Fibroblast of gingiva (primary cell): ENCODE data around the gene CAPN14.
A peak's percentile ranks its signal among the peaks of the same experiment; 100 is the strongest.
"Not testable (repeated sequence)": the region's sequence is repeated elsewhere in the genome, so short reads cannot be mapped to it uniquely, and the experiment has no call there.

ENCODE experiments used
- DNase-seq: peaks from one replicate; pipeline ENCODE4 v3.0.0-alpha.2; 2011; ENCODE audit warnings: low read depth

The CAPN14 gene

GRCh38 chr2:31196622-31197021, 20.7 kb downstream of the CAPN14 start:
- DNase-seq: no peak

GRCh38 chr2:31193806-31194205, 23.5 kb downstream of the CAPN14 start:
- DNase-seq: no peak

- DNase-seq: no peak
Measured at GRCh38 chr2:31192851-31193392, 24.4 kb downstream of the CAPN14 start.

DNA sequence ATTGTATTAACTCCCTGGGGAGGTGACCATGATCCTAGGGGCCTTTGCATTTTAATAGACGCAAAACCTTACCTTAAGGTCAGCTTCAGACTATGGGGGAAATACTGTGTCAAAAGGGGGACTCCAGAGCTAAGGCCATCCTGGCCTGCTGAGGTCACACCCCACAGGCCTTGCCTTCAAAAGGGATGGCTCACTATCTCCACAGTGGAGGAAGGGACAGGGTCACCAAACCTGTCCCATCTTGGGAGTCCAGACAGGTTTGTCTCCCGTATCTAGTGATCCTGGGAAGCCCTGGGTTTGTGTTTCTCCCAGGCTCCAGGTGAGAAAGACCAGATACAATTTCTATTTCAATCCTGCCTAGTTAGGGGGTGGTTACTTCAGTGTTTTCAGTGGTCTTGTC, 24.9 kb downstream of the CAPN14 start:
- DNase-seq: no peak

- DNase-seq: no peak
Measured at GRCh38 chr2:31191931-31192330, 25.4 kb downstream of the CAPN14 start.

- DNase-seq: no peak
Measured at GRCh38 chr2:31190188-31190587, 27.1 kb downstream of the CAPN14 start.

GRCh38 chr2:31189141-31189540, 28.2 kb downstream of the CAPN14 start:
- no peak for DNase-seq

- no peak for DNase-seq
Measured at GRCh38 chr2:31188131-31188530, 29.2 kb downstream of the CAPN14 start.

- DNase-seq: no peak
Measured at GRCh38 chr2:31187166-31187565, 30.1 kb downstream of the CAPN14 start.

DNA sequence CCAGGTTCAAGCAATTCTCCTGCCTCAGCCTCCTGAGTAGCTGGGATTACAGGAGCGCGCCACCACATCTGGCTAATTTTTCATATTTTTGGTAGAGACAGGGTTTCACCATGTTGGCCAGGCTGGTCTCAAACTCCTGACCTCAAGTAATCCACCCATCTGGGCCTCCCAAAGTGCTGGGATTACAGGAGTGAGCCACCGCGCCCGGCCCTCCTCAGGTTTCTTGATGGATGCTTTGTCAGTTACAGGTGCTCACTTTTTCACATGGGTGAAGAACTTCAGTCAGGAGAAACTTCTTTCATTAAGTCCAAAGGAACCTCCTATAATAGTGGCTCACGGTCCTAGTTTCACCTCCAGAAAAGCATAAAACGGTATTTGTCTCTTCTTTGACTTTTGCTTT, 33.3 kb downstream of the CAPN14 start:
- not testable (repeated sequence) for DNase-seq

DNA sequence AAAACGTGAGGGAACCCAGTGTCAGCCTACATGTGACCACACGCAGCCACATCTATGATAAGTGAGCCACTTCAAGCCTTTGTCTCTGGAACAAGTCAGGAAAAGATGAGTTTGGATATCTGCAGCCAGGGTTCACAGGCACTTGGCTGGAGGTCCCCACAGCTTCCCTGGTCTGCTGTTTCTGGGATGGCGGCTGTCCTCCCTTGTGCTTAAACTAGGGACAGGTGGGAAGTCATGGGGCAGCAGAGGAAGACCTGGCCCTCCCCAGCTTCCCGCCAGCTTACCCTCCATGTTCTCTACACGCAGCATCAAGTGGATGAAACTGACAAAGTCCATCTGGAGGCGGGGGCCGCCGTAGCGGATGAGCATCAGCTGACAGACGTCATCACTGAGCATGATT, 40.6 kb downstream of the CAPN14 start:
- DNase-seq: no peak

- DNase-seq: no peak
Measured at GRCh38 chr2:31171142-31171541, 46.2 kb downstream of the CAPN14 start.

GRCh38 chr2:31170071-31170698, 47.1 kb downstream of the CAPN14 start:
- peak; percentile 68 for DNase-seq

- no peak for DNase-seq
Measured at GRCh38 chr2:31168291-31168690, 49.0 kb downstream of the CAPN14 start.

GRCh38 chr2:31166925-31167324, 50.4 kb downstream of the CAPN14 start:
- DNase-seq: no peak

GRCh38 chr2:31163011-31163539, 54.2 kb downstream of the CAPN14 start:
- DNase-seq: no peak

GRCh38 chr2:31161637-31162036, 55.7 kb downstream of the CAPN14 start:
- DNase-seq: no peak

DNA sequence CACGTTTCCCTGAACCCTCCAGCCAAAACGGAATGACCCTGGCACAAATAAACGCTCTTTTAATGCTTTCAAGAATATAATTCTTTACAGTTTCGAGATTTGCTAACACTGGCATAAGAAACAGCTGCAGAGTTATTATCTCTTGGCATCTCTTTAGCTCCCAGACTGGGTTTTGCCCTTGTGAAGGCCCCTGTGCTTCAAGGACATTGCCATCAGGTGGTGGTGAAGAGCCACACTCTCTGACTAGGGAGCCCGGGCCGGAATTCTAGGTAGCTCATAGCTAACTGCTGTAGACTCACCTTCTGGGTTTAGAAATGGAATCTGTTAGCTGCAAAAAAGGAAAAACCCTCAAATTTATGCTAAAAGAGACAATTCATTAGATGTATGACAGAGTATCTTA, 65.8 kb downstream of the CAPN14 start:
- DNase-seq: no peak

DNA sequence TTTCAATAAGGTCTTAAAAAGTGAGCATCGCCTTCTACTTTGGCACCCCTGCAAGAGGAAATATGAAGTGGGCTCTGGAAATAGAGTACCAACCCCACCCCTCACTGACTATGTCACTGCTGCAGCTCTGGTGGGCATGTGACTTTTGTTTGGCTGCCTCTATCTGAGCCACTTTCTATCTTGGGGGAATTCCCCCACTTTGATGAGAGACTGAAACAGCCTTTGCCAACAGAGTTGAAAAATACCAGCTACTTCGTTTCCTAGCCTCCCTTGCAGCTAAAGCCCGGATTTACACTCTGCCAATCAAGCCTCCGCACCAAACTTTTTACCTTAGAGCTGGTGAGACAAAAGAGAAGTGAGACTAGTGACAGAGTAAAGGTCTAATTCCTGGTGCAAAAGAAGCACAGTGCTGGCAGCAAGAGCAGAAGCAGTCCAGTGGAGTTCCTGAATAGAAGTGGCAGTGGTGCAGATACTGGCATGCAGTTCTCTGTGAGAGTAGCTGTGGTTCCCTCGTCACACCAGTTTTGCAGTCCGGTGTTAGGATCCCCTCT, 67.1 kb downstream of the CAPN14 start:
- DNase-seq: no peak

- DNase-seq: no peak
Measured at GRCh38 chr2:31148514-31148913, 68.8 kb downstream of the CAPN14 start.

DNA sequence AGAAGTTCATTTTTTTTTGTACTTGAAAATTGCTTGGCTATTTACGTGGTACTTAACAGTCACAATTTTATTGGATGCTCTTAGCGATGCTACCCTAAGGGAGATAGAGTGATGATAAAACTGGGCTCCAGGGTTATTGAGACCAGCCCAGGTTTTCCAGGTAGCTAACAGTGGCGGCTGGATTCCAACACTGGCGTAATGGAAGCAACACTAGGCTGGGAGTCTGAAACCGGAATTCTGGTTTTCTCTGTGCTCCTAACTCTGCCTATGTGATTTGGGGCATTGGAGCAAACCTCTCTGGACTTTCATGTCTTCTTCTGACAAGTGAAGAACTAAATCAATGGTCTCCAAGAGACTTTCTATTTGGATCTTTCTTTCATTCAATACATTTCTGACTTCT, 69.7 kb downstream of the CAPN14 start:
- DNase-seq: no peak

DNA sequence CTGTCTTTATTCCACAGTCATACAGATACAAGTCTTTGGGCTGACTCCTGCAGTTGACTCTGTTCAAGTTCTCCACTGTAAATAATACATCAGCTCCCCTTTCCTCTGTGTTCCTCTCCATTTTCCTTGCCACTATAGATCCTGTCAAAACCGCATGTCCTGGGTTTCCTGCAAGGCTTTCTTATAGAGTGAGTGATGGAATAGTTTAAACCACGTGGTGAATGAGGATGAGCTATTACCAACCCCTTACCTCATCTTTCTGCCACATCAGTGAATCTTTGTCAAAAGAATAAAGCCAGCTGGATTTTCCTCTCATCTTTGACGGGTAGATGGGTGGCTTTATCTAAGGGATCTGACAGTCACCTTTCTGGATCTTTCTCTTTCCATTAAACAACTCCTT, 75.2 kb downstream of the CAPN14 start:
- no peak for DNase-seq

GRCh38 chr2:31141443-31142085, 75.8 kb downstream of the CAPN14 start:
- no peak for DNase-seq
